GM18517 (cell line): Measurements from ENCODE around the gene PPP6C.
A peak's percentile ranks its signal among the peaks of the same experiment; 100 is the strongest.
"Not testable (repeated sequence)": the region's sequence is repeated elsewhere in the genome, so short reads cannot be mapped to it uniquely, and the experiment has no call there.

Source experiments
- ATAC-seq: cut with Tn5 transposase; IDR thresholded peaks from one replicate; pipeline ENCODE4 v1.9.1; 2021; ENCODE audit warnings: mild to moderate bottlenecking, moderate library complexity; ENCODE audit not compliant: unreplicated experiment

The PPP6C gene

DNA sequence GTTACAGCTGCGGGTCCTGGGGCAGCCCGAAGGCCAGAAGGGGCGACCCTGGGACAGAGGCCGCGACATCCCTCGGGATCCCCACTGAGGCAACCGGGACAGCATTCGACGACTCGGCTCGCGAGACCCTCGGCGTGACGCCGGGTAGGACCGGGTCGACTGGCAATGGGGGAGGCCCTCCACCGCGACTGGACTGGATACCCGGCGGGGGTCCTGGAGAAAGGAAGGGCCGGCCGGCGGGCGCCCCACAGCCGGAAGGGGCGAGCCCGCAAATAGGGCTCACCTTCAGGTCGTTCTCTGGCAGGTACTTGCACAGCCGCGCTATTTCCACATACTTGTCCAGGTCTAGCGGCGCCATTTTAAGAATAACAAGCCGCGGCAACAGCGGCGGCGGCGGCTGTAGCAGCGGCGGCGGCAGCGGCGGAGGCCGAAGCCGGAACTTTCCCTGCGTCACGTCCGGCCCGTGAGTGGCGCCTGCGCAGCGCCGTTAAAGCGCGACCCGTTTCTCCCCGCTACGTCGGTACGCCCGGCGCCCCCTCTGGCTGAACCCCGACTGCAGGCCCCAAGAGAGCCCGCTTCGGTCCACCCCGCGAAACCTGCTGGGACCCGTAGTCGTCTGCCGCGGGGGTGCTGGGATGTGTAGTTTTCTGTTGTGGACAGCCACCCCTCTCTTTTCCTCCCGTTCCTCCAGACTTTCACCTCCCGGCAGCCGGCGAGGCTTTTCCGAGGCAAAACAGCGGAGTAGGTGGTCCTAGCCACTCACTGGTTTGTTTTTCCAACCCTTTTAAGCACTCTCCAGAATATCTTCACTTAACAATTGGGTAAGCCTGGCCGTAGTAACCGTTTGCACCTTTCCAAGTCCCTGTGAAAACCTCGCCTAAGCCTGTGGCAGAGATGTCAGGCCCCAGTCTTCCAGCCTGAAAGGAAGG, at the start of gene PPP6C:
Gene PPP6C, minus strand, starts transcription at position 443 of the 929 bp plus-strand sequence. Its CDS starts 85 bp downstream, at position 358.
- ATAC-seq, result peak; percentile 87

DNA sequence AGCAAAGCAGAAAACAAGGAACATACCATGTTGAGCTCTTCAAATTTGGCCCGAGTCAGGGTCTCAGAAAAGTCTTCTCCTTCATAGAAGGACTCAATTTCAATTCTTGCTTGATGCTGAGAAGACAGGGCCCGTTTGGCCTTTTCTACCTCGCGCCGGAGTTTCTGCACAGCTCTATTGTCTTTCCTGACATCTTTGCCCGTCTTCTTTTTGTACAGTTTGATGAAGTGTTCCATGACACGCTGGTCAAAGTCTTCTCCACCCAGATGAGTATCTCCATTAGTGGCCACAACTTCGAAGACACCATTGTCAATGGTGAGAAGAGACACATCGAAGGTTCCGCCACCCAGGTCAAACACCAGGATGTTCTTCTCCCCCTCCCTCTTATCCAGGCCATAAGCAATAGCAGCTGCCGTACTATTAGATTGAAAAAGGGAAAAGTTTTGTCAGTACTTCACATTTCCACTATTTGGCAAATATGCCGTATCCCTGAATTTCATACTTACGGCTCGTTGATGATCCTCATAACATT, 49.4 kb upstream of the PPP6C start:
- no peak for ATAC-seq

DNA sequence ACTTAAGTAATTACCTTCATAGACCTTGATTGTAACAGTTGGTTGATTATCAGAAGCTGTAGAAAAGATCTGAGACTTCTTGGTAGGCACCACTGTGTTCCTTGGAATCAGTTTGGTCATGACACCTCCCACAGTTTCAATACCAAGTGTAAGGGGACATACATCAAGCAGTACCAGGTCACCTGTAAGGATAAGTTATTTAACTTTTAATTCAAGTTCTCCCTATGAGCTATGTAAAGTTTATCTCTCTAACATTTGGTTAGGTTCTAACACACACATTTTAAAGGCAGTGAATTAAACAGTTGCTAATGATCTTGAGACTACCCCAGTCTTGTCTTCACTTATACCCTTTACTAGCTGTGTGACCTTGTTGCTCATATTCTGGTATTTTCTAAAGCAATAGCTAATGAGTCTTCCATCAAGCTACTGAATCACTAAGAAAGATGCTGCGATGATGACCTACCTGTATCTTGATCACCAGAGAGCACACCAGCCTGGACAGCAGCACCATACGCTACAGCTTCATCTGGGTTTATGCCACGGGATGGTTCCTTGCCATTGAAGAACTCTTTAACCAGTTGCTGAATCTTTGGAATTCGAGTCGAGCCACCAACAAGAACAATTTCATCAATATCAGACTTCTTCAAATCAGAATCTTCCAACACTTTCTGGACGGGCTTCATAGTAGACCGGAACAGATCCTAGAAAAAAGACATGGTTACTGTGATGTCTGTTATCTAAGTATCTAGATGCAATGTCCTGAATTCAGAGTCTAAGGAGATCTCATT, 48.7 kb upstream of the PPP6C start:
- no peak for ATAC-seq

DNA sequence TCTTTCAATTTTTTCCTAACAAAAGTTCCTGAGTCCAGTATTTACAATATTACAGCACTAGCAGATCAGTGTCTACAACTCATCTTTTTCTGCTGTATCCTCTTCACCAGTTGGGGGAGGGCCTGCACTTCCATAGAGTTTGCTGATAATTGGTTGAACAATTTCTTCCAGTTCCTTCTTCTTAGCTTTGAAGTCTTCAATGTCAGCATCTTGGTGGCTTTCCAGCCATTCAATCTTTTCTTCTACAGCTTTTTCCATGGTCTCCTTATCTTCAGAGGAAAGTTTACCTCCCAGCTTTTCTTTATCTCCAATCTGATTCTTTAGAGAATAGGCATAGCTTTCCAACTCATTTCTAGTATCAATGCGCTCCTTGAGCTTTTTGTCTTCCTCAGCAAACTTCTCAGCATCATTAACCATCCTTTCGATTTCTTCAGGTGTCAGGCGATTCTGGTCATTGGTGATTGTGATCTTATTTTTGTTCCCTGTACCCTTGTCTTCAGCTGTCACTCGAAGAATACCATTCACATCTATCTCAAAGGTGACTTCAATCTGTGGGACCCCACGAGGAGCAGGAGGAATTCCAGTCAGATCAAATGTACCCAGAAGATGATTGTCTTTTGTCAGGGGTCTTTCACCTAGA, 47.0 kb upstream of the PPP6C start:
- ATAC-seq, result not testable (repeated sequence)

DNA sequence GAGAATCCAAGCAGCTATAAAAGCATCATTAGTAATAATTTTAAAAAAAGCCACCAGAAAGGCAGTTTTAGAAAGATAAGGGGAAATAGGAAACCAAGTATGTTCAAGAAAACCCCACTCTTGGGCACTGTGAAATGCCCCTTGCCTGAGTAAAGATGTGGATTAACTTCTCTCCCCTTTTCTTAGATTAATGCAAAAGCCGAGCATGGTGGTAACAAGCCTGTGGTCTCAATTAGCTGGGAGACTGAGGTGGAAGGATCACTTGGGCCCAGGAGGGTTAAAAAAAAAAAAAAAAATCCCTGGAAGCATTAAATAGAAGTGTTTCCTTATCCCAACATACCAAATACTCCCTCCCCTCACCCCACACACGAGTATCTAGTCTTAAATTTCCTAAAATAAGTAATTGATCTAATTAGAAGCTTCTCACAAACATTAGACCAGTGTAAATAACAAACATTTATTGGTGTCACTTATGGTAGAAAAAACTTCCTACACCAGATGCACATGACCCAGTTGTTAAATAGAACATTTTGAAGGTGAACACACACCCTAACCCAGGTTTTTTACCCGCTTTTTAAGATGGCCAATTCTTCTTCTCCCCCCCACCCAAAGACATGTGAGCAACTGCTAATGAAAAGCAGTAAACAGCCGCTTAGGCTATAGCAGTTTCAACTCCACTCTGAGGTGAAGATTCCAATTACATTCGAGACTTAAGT, 46.4 kb upstream of the PPP6C start:
- ATAC-seq, result no peak

DNA sequence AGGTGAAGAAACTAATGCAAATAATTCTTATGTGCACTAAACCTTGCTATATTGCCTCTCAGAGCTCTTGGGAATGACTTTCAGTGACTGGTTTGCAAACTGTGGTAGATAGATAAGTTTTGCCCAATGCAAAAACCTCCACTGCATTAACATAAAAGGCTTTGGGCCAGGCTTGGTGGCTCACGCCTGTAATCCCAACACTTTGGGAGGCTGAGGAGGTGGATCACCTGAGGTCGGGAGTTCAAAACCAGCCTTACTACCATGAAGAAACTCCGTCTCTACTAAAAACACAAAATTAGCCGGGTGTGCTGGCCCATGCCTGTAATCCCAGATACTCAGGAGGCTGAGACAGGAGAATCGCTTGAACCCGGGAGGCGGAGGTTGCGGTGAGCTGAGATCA, 44.5 kb upstream of the PPP6C start:
- not testable (repeated sequence) for ATAC-seq

DNA sequence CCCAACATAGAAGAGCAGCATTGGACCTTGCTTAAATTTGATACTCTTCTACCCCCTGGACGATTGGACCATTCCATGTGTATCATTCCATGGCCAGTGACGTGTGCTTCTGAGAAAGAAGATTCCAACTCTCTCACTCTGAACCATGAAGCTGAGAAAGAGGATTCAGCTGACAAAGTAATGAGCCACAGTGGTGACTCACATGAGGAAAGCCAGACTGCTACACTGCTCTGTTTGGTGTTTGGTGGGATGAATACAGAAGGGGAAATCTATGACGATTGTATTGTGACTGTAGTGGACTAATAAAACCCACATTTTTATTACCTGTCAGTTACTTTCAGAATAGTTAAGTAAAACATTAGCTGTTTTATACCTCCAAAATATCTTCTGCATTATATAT, 44.1 kb upstream of the PPP6C start:
- ATAC-seq, result no peak

DNA sequence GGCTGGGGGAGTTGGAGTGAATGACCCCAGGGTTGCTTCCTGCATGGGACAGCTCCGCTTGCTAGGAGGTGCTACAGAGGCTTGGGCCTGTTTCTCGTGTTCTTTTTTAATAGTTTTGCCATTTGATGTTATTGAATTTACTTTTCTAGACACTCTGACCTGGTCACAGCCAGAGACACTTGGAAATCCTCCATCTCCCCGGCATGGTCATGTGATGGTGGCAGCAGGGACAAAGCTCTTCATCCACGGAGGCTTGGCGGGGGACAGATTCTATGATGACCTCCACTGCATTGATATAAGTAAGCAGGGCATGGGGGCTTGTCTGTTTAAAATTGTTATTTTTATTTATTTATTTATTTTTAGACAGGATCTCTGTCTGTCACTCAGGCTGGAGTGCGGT, 38.2 kb upstream of the PPP6C start:
- ATAC-seq, result no peak

DNA sequence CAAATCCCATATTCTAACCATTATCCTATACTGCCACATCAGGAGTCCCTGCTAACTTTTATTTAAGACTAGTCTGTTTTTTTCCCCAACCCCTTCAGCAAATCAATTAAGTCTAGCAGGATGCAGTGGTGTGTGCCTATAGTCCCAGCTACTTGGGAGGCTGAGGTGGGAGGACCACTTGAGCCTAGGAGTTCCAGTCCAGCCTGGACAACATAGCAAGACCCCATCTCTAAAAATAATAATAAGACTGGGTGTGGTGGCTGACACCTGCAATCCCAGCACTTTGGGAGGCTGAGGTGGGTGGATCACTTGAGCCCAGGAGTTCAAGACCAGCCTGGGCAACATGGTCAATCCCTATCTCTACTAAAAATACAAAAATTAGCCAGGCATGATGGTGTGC, 35.3 kb upstream of the PPP6C start:
- ATAC-seq, result not testable (repeated sequence)

DNA sequence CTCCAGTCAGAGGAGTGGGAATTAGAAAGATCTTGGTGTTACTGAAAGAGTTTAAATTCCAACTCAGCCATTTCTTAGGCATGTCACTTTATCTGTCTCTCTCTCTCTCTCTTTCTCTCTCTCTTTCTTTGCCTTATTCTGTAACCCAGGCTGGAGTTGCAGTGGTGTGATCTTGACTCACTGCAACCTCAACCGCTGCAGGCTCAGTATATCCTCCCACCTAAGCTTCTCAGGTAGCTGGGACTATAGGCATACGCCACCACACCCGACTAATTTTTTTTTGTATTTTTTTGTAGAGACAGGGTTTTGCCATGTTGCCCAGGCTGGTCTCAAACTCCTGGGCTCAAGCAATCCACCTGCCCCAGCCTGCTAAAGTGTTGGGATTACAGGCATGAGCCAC, 29.0 kb upstream of the PPP6C start:
- no peak for ATAC-seq

DNA sequence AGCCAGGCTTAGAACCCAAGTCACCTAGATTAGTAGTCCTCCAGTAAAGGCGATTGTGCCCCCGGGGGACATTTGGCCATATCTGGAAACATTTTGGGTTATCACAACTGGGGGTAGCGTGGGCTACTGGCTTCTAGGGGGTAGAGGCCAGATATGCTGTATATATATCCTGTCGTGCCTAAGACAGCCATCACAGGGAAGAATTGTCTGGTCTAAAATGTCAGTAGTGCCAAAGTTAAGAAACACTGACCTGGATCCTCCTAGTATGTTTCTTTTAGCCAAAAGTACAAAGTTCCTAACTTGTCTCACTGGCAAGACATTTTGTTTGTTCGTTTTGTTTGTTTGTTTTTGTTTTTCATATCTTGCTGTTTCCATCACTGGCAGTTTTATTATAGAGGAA, 24.6 kb upstream of the PPP6C start:
- ATAC-seq, result no peak

DNA sequence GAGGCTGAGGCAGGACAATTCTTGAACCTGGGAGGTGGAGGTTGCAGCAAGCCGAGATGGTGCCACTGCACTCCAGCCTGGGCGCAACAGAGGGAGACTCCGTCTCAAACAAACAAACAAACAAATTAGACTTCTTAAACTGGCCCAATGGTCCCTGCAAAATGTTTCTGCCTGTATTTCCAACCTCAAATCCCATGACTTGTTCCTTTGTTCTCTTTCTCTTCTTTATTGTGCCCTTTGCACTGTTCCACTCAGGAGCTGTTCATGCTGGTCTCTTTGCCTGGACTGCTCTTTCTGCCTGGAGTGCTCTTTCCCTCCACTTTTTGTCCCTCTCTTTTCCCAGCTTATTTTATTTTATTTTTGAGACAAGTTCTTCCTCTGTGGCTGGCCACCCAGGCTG, 14.9 kb upstream of the PPP6C start:
- no peak for ATAC-seq

DNA sequence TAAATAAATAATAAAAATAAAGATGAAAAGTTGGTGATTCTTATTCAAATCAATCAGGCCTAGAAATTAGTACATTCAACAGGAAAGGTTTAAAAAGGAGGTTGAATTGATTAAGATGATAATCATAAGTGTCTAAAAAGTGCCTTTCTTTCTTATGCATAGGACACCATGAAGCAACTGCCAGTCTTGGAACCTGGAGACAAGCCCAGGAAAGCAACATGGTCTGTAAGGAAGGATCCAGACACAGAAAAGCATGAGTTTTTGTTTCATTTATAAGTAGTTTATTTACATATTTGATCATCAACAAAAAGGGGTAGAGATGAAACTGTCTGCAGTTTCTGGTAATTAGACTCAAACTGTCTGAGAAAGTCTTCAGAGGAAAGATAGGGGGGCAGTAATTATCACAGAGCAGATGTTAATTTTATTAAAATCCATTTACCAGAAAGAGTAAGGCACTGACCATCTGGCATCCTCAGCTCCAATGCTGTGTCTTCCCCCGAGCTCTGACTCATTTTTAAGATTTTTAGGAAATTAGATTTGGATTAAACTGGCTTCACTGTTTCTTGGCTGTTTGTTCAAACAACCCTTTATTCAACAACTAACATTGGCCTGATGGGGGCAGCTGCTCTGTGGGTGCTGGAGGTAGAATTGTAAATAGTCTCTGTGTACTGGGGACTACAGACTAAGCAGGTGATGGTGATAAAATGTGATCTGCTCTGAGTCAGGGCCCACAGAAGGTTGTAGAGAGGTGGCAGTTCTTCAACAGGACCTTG, 13.4 kb upstream of the PPP6C start:
- no peak for ATAC-seq

DNA sequence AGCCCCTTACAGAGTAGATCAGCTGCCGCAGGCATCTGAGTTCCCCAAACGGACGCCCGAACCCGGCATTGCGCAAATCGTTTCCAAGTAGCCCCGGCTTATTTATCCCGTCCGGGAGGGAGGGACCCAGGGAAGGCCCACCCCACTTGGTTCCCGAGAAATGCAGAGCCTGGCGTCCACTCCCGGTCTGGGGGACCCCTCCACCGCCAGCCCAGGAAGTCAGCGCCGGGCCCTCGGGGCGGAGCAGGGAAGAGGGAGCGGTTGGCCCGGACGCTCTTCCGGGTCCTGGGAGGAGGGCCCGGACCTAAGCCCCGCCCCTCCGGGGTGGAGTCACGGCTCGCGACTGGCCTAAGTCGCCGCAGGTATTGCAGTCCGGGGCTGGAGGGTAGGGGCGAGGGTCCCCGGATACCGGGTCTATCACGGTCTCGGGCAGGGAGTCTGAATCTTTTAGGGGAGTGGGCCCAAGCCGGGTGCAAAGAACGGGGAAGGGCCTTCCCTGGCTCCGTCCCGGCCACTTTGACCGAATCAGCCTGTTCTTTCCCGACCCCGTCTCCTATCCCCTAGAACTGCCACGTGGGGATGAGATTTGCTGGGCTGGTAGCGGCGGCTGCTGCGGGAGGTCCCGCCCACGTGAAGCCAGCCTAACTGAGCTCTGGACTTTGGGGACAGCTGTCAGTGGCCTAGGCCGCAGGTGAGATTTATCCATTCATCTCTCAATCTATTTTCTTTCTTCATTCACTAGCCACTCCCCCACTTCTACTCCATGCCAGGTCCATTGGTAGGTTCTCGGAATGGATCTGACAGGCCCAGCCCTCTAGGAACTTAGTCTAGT, 10.8 kb upstream of the PPP6C start, which contains the start of gene RABEPK:
Gene RABEPK, plus strand, starts transcription at position 327 of the 832 bp plus-strand sequence. CDS start 2,472 bp downstream, outside the sequence.
- ATAC-seq, result peak; percentile 88

DNA sequence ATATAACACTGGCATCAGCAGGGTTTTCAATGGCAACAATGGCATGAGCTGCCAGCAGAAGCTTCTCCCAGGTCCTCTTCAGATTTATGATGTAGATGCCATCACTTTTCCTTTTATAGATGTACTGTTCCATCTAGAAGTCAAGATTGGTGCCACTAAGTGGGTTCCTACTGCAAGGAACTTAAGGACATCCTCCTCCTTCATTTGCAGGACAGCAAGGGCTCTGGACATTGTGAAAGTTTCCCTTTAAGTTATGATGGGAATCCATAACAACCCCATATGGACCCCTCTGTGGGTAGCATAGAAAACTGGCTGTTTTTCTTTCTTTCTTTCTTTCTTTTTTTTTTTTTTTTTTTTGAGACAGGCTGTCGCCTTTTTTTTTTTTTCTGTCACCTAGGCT, 6.0 kb upstream of the PPP6C start:
- not testable (repeated sequence) for ATAC-seq

DNA sequence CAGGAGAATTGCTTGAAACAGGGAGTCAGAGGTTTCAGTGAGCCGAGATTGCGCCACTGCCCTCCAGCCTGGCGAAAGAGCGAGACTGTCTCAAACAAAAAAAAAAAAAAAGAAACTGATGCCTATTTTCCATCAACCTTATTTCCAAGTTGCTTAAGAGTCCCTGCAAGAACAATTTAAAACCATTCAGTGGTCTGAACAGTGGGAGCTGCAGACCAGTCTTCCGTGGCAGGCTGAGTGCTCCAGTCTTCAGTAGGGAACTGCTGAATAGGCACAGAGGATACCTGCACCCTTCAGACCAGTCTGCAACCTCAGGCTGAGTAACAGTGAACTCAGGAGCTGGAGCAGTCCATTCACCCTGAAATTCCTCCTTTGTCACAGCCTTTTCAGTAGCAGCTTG, 4.9 kb upstream of the PPP6C start:
- ATAC-seq, result not testable (repeated sequence)

DNA sequence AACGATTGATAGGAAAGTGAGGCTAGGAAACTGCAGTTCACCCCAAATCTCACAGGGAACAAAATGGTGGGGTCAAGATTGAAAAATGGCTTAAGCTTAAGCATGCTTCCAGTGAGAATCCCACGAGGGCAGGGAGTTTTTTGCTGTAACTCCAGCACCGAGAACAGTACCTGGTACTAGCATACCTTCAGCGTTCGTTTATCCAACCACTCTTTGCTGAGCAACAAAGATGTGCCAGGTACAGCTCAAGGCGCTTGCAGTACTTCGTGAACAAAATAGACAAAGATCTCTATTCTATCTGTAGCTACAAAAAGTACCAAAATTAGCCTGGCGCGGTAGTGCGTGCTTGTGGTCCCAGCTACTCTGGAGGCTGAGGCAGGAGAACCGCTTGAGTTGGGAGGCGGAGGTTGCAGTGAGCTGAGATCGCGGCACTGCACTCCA, 778 bp upstream of the PPP6C start:
- no peak for ATAC-seq

DNA sequence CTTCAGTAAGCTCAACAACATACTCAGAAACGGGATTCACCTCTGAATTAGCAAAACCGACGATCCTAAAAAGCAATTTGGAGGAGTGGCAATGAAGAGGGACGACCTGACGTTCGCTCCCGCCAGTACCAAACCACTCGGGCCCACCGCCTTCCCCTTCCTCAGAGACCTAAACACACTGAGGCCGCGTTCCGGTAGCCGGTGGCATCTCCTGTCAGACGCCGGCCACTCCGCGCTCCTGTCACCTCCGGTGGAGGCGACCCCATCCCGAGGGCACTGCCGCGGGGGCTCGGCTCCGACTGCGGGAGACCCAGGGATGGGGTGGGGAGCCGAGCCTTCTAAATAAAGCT, 617 bp downstream of the PPP6C start:
- no peak for ATAC-seq

DNA sequence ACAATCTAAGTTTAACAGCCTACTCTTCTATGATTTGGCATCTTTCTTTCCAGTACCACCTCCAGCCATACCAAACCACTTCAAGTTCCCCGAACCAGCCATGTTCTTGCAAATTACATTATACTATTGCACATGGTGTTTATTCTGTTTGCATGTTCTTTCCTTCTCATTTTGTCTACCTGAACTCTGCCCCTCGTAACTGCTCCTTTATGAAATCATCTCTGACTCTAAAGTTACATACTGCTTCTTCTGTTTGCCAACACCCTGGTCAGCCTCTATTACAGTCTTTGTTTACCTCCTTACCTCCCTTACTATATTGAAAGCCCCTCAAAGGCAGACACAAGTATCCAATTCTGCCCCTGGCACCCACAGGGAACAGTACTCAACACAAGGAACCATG, 6.0 kb downstream of the PPP6C start:
- ATAC-seq, result no peak
